ENCODE data around the gene SART3. TPM values are rescaled to one million over a fixed set of nuclear protein-coding genes. Genes with fewer than 3 reads are reported as not detected.

Gene SART3
- total and polyA plus RNA-seq, 2 of the 8 experiments (the other 6 are each of a cell fraction or from before 2014, with no cell fraction given) = 16.0 to 103 TPM

DNA sequence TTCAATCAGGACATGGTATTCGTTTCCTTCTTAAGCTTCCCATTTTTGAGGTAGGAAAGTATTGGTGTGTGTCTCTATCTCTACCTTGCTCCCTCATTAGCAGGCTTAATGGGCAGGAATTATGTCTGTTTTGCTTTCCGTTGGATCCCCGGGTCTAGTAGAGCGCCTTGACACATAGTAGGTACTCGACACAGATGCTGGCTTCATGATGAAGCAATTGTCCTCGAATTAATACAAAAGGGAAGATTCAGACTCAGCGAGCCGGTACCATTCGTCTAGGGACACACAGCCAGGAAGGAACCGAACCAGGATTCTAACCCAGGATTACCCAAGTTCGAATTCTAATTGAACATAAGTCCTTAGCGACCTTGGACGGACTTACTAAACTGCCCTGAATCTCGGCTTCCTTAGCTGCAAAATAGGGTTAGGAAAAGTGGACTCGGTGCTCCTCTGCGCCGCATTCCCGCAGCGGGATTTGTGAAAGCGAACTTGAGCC lies 927 bp upstream of the SART3 start (continued):
- TF ChIP-seq CTCF (IDR thresholded peaks at IDR 0.05; ENCODE audit: control extremely low read depth in 1 of 3, insufficient read depth in 1 of 3, low read depth in 1 of 3, low read length in 3 of 3) = no peak
- TF ChIP-seq JUND (IDR thresholded peaks at IDR 0.05; ENCODE audit: low read length) = no peak

Data from H1 (cell line).